ENCODE results near the gene CD164. TPM values are rescaled to one million over a fixed set of nuclear protein-coding genes. Genes with fewer than 3 reads are reported as not detected.

The CD164 gene
- total RNA-seq, 1 donor from 2014 or later, result 101 TPM

GRCh38 chr6:109323241-109323640 lies 59.0 kb downstream of the CD164 start:
- intact Hi-C loops (cut with DNase I), result no loop called here
- peak overlapping the region; percentile 71 to 78 for H3K27ac ChIP-seq

GRCh38 chr6:109322825-109323224 lies 59.4 kb downstream of the CD164 start:
- Histone ChIP-seq H3K27me3 (no peaks in the 10 kb centered on the region), H3K4me1 (peaks cover 0 to 17% of the 10 kb centered on the region in 2 donors), H3K4me3 (peak overlapping the region; percentile 35 to 36), H3K27ac (peak overlapping the region; percentile 71 to 78), H3K9me3 (no peaks in the 10 kb centered on the region), H3K36me3 (no peaks in the 10 kb centered on the region)
- intact Hi-C loops (cut with DNase I), result no loop called here
- DNase-seq (ENCODE audit: low spot score in 2 of 2), result peak in 1 of 2 donors; percentile 13
- TF ChIP-seq CTCF (IDR thresholded peaks at IDR 0.05), result no peak

More at GRCh38 chr6:109323241-109323640, 59.0 kb downstream of the CD164 start:
- H3K4me3 ChIP-seq, result peak overlapping the region; percentile 35 to 36
- no peak for TF ChIP-seq CTCF (IDR thresholded peaks at IDR 0.05)
- no peaks in the 10 kb centered on the region for H3K36me3 ChIP-seq
- H3K27me3 ChIP-seq, result no peaks in the 10 kb centered on the region
- no peak for DNase-seq (ENCODE audit: low spot score in 2 of 2)
- no peaks in the 10 kb centered on the region for H3K9me3 ChIP-seq
- H3K4me1 ChIP-seq, result peaks cover 0 to 17% of the 10 kb centered on the region in 2 donors

GRCh38 chr6:109321752-109322151 lies 60.5 kb downstream of the CD164 start:
- Histone ChIP-seq H3K9me3 (no peaks in the 10 kb centered on the region), H3K36me3 (no peaks in the 10 kb centered on the region), H3K27ac (no peak overlapping the region), H3K4me3 (no peak overlapping the region), H3K27me3 (no peaks in the 10 kb centered on the region), H3K4me1 (peaks cover 0 to 17% of the 10 kb centered on the region in 2 donors)
- DNase-seq (ENCODE audit: low spot score in 2 of 2), result no peak
- intact Hi-C loops (cut with DNase I), result no loop called here
- TF ChIP-seq CTCF (IDR thresholded peaks at IDR 0.05), result no peak

GRCh38 chr6:109320072-109320471 lies 62.2 kb downstream of the CD164 start:
- Histone ChIP-seq H3K27ac (no peak overlapping the region), H3K4me3 (no peak overlapping the region), H3K9me3 (no peaks in the 10 kb centered on the region), H3K4me1 (peaks cover 0 to 17% of the 10 kb centered on the region in 2 donors), H3K36me3 (no peaks in the 10 kb centered on the region), H3K27me3 (no peaks in the 10 kb centered on the region)
- intact Hi-C loops (cut with DNase I), result no loop called here
- no peak for DNase-seq (ENCODE audit: low spot score in 2 of 2)
- no peak for TF ChIP-seq CTCF (IDR thresholded peaks at IDR 0.05)

- Histone ChIP-seq H3K4me3 (no peak overlapping the region), H3K36me3 (no peaks in the 10 kb centered on the region), H3K27ac (no peak overlapping the region), H3K9me3 (no peaks in the 10 kb centered on the region), H3K4me1 (peaks cover 0 to 11% of the 10 kb centered on the region in 2 donors), H3K27me3 (no peaks in the 10 kb centered on the region)
- no peak for DNase-seq (ENCODE audit: low spot score in 2 of 2)
- TF ChIP-seq CTCF (IDR thresholded peaks at IDR 0.05), result no peak
- intact Hi-C loops (cut with DNase I), result no loop called here
Measured at GRCh38 chr6:109318328-109318876, 63.9 kb downstream of the CD164 start.

GRCh38 chr6:109316909-109317308 lies 65.4 kb downstream of the CD164 start:
- Histone ChIP-seq H3K27ac (no peak overlapping the region), H3K9me3 (no peaks in the 10 kb centered on the region), H3K27me3 (no peaks in the 10 kb centered on the region), H3K4me3 (no peak overlapping the region), H3K4me1 (peaks cover 0 to 4% of the 10 kb centered on the region in 2 donors), H3K36me3 (no peaks in the 10 kb centered on the region)
- no peak for DNase-seq (ENCODE audit: low spot score in 2 of 2)
- no peak for TF ChIP-seq CTCF (IDR thresholded peaks at IDR 0.05)
- intact Hi-C loops (cut with DNase I), result no loop called here

Data from ascending aorta (tissue), 2 donors.